PFSK-1 (cell line): ENCODE data around the gene PRND.

ENCODE experiments used
- POLR2AphosphoS5 ChIP-seq: IDR thresholded peaks from 2 replicates; pipeline ENCODE4 v1.6.1; 2012; ENCODE audit warnings: low read depth, mild to moderate bottlenecking, control low read depth, low read length, moderate library complexity
- SIN3A ChIP-seq: IDR thresholded peaks from 2 replicates; pipeline ENCODE4 v1.6.1; 2012; ENCODE audit warnings: mild to moderate bottlenecking, low read length, moderate library complexity, borderline replicate concordance; ENCODE audit not compliant: insufficient read depth
- TAF1 ChIP-seq: IDR thresholded peaks from 2 replicates; pipeline ENCODE4 v1.6.1; 2012; ENCODE audit warnings: low read length, control low read depth, borderline replicate concordance; ENCODE audit not compliant: insufficient read depth

GRCh38 chr20:4729265-4729664, 7.6 kb downstream of the PRND start:
- TF ChIP-seq POLR2AphosphoS5 (no peak), TAF1 (no peak), SIN3A (no peak)
